ENCODE measurements around the gene SYT7. TPM values are rescaled to one million over a fixed set of nuclear protein-coding genes. Genes with fewer than 3 reads are reported as not detected.

The SYT7 gene
- total RNA-seq, 1 donor from 2014 or later: 23.7 TPM

- no peak for ATAC-seq (ENCODE audit: poor library complexity)
Measured at GRCh38 chr11:61545341-61545740, 35.5 kb downstream of the SYT7 start.

DNA sequence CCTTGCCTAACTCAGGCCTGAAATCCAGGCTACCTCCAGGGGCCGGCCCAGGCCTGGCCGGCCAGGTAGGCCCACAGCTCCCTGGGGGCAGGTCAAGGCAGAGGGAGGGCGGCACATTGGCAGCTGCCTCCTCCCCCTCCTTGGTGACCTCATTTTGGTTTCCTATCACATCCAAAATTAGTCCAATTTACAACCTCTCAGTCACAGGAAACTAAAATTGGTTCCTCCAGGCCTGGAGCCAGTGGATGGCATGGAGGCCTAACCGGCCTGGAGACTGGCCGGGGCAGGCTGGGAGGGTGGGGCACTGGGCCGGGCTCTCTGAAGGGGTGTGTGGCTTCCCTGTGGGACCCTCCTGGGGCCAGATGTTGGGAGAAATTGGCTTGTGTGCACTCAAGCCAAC, 36.4 kb downstream of the SYT7 start:
- DNase-seq: no peak
- intact Hi-C loops (cut with DNase I): no loop called here
- no peak for ATAC-seq (ENCODE audit: poor library complexity)

More at GRCh38 chr11:61545341-61545740, 35.5 kb downstream of the SYT7 start:
- intact Hi-C loops (cut with DNase I): no loop called here
- DNase-seq: no peak

GRCh38 chr11:61543606-61544306, 37.1 kb downstream of the SYT7 start:
- intact Hi-C loops (cut with DNase I): no loop called here
- ATAC-seq (ENCODE audit: poor library complexity): no peak

DNA sequence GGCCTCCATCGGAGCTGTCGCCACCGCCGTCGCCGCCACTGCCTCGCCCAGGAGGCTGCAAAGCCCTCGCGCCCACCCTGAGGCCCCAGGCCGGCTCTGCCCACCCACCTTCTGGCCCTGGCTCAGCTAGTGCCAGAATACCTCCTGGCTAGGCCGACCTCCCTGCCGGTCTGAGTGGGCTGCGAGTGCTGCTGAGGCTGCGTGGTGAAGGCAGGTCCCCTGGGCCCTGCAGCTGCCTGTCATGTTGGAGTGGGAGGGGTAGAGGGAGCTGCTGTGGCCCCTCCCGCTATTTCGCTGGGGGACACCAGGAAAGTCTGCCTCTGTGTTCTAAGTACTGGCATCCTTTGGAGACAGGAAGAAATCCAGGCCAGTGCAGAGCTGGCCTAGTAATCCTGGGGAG, 38.2 kb downstream of the SYT7 start:
- ATAC-seq (ENCODE audit: poor library complexity): no peak
- intact Hi-C loops (cut with DNase I): no loop called here
- DNase-seq: no peak

More at GRCh38 chr11:61543606-61544306, 37.1 kb downstream of the SYT7 start:
- no peak for DNase-seq

- DNase-seq (no peak), ATAC-seq (ENCODE audit: poor library complexity) (no peak)
- intact Hi-C loops (cut with DNase I): no loop called here
Measured at GRCh38 chr11:61542024-61542461, 38.8 kb downstream of the SYT7 start.

DNA sequence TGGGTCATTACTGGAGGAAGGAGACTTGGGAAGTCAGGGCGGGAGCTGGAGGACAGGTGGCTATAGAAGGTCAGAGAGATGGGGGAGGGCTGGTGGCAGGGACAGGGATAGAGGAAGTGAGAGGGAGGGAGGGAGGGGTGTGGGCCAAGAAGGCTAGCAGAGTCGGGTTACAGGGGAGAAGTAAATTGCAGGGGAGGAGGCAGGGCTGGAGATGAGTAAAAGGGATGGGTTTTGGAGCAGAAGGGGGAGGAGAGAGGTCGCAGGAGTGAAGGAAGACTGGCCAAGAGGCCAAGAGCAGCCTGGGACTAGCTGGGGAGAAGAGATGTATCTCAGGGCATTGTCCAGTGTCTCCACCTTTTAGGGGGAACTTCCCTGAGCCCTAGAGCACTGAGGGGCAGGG, 39.3 kb downstream of the SYT7 start:
- no peak for ATAC-seq (ENCODE audit: poor library complexity)
- intact Hi-C loops (cut with DNase I): no loop called here
- DNase-seq: no peak

DNA sequence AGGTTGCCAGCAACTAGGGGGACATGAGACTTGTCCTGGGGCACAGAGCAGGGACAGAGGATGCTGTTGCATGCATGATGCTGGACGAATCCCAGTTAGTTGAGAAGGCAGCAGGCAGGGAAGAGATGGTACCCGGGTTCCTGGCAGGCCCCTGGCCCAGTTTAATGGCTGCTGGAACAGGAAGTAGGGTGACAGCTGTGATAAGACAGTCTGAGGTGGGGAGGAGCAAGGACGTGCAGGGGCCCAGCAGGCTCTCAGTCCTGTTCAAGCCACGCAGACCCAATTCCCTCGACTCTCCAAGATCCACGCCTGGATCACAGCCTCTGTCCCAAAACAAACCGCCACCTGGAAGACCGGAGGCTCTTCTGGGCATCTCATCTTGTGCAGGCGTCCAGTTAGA, 40.3 kb downstream of the SYT7 start:
- no peak for DNase-seq
- intact Hi-C loops (cut with DNase I): no loop called here
- no peak for ATAC-seq (ENCODE audit: poor library complexity)

DNA sequence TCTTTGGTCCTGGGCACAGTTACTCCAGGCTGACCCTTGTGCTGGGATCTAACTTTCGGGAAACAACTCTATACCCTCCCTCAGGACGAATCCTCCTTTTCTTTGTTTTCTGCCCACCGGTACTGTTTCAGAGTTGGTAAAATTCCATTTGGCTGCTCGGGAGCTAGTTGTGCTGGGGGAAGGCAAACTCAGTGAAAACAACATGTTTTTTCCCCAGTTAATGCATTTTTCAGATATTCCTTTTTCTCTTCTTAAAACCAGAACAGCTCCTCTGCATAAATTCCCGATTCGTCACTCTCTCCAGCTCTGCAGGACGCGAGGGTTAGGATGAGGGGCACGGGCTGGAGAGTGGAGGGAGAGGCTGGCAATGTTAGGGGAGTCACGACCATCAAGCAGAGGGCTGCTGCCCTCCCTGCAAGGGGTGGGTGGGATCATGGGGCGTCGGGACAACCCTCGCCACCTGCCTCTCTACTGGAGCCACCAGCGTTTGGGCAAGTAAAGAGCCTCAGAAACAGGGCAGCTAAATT, 41.0 kb downstream of the SYT7 start:
- no peak for DNase-seq
- ATAC-seq (ENCODE audit: poor library complexity): no peak
- intact Hi-C loops (cut with DNase I): no loop called here

DNA sequence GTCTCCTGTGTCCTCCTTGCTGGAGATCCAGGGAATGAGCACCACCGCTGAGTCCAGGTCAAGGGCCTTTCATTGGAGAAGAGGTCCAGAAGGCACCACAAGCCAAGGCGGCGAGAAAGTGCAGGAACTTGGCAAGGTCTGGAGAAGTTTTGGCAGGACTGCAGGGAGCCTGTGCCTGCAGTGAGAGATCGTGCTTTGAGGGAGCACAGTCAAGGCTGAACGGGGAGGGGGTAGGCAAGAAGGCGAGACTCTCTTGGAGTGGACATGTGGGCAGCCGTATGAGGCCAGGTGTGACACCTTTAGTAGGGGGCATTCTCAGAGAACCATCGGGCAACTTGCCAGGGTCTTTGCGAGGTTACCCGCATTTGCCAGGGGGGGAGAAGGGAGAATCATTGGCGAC, 41.9 kb downstream of the SYT7 start:
- peak; percentile 42 for ATAC-seq (ENCODE audit: poor library complexity)

GRCh38 chr11:61538636-61538961, 42.3 kb downstream of the SYT7 start:
- ATAC-seq (ENCODE audit: poor library complexity) (no peak), DNase-seq (no peak)
- intact Hi-C loops (cut with DNase I): no loop called here

More for the DNA sequence above, 41.9 kb downstream of the SYT7 start:
- intact Hi-C loops (cut with DNase I): no loop called here
- DNase-seq: no peak

- intact Hi-C loops (cut with DNase I): no loop called here
- DNase-seq (no peak), ATAC-seq (ENCODE audit: poor library complexity) (no peak)
Measured at GRCh38 chr11:61537326-61537725, 43.5 kb downstream of the SYT7 start.

- ATAC-seq (ENCODE audit: poor library complexity): no peak
- no peak for DNase-seq
- intact Hi-C loops (cut with DNase I): no loop called here
Measured at GRCh38 chr11:61536676-61537270, 44.1 kb downstream of the SYT7 start.

GRCh38 chr11:61535998-61536675, 44.7 kb downstream of the SYT7 start:
- DNase-seq: no peak
- ATAC-seq (ENCODE audit: poor library complexity): peak; percentile 8
- intact Hi-C loops (cut with DNase I): no loop called here

GRCh38 chr11:61534933-61535839, 45.7 kb downstream of the SYT7 start:
- DNase-seq: peak; percentile 66
- intact Hi-C loops (cut with DNase I): loop anchor here (5.0 kb wide), 1 partner anchor 42 kb away; no protein-coding TSS in a partner anchor

GRCh38 chr11:61534025-61534932, 46.6 kb downstream of the SYT7 start:
- DNase-seq (no peak), ATAC-seq (ENCODE audit: poor library complexity) (peak; percentile 1)
- intact Hi-C loops (cut with DNase I): loop anchor here (5.0 kb wide), 1 partner anchor 43 kb away; no protein-coding TSS in a partner anchor

More at GRCh38 chr11:61534933-61535839, 45.7 kb downstream of the SYT7 start:
- peak; percentile 75 for ATAC-seq (ENCODE audit: poor library complexity)

GRCh38 chr11:61533401-61533800, 47.5 kb downstream of the SYT7 start:
- ATAC-seq (ENCODE audit: poor library complexity) (no peak), DNase-seq (no peak)
- intact Hi-C loops (cut with DNase I): loop anchor here (5.0 kb wide), 1 partner anchor 44 kb away; no protein-coding TSS in a partner anchor

DNA sequence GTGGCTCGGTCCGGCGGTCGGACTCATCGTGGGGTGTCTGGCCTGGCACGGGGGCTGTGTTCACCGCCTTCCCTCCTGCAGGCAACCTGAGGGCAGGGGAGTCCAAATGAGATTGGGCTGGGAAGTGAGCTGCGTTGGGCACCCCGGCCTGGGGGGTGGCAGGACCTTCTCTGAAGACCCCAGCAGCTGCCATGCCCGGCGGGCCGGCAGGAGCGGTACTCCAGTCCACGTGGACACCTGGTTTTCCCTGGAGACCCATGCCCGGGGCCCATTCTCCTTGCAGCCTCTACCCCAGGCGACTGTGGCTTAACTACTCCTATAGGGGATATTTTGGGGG, 47.9 kb downstream of the SYT7 start:
- intact Hi-C loops (cut with DNase I): loop anchor here (5.0 kb wide), 1 partner anchor 44 kb away; no protein-coding TSS in a partner anchor
- no peak for ATAC-seq (ENCODE audit: poor library complexity)
- DNase-seq: no peak
